Mucosa of rectum (tissue), 2 donors: Measurements from ENCODE around the gene BHMT2.

Experiments
- H3K27ac ChIP-seq, 2 donors: one replicate each; pipeline ENCODE4 v1.7.0; 2013; ENCODE audit warnings: inconsistent platforms in 2 of 2, low read depth in 2 of 2, low read length in 2 of 2
- H3K27me3 ChIP-seq, 2 donors: one replicate each; pipeline ENCODE4 v1.7.0; 2013; ENCODE audit warnings: low read length in 2 of 2; ENCODE audit not compliant: control insufficient read depth in 2 of 2, insufficient read depth in 2 of 2
- H3K36me3 ChIP-seq, 2 donors: one replicate each; pipeline ENCODE4 v1.7.0; 2013; ENCODE audit warnings: low read length in 2 of 2; ENCODE audit not compliant: control insufficient read depth in 2 of 2, insufficient read depth in 2 of 2
- H3K4me1 ChIP-seq, 2 donors: one replicate each; pipeline ENCODE4 v1.7.0; 2013; ENCODE audit warnings: low read length in 2 of 2, mild to moderate bottlenecking in 1 of 2; ENCODE audit not compliant: control insufficient read depth in 2 of 2, insufficient read depth in 2 of 2
- H3K4me3 ChIP-seq, 2 donors: one replicate each; pipeline ENCODE4 v1.7.0; 2013; ENCODE audit warnings: low read length in 2 of 2
- H3K9ac ChIP-seq, 2 donors: one replicate each; pipeline ENCODE4 v1.7.0; 2013; ENCODE audit warnings: low read length in 2 of 2, low read depth in 1 of 2, mild to moderate bottlenecking in 1 of 2
- H3K9me3 ChIP-seq, 2 donors: one replicate each; pipeline ENCODE4 v1.7.0; 2013; ENCODE audit warnings: low read length in 2 of 2; ENCODE audit not compliant: control insufficient read depth in 2 of 2
- donor health status: healthy.
- donor health status: Normal muscosa, but diverticular disease.

The BHMT2 gene

DNA sequence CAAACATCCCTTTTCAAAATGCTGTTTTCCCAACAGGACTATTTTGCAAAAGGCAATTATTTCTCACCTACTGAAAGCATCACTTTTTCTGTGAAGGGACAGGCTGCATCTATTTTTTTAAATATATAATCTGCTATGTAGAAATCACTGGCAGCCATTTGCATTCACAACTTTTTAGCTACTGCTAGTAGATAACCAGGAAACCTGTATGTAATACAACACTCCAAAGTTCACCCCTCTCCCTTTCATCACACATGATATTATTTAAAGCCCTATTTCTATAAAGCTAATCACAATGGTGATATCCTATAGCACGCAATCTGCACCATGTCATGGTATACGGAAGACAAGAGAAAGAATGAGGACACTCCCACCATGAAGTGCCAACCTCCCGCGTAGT lies 9.9 kb upstream of the BHMT2 start:
- Histone ChIP-seq H3K27me3 (no peaks in the 10 kb centered on the region), H3K9me3 (no peaks in the 10 kb centered on the region), H3K36me3 (no peaks in the 10 kb centered on the region), H3K4me3 (no peak overlapping the region), H3K27ac (no peak overlapping the region), H3K9ac (no peak overlapping the region), H3K4me1 (no peaks in the 10 kb centered on the region)

DNA sequence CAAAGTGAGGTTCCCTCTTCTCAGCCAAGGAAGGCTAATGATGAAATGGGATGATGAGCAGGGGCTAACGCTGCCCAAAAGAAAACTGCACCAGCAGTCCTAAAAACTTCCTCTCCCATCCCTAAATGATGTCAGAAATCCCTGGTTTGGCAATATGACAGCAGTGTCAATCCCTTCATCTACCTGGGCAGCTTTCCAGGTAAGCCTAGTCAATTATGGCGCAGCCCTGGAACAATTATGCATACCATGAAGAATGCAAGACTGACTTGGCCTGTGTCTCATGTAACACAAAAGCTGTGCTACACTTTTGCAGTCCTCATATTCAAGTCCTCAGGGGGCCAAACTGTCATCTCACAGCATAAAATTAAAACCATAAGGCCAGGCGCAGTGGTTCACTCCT lies 7.1 kb upstream of the BHMT2 start:
- Histone ChIP-seq H3K4me1 (no peaks in the 10 kb centered on the region), H3K27ac (no peak overlapping the region), H3K36me3 (no peaks in the 10 kb centered on the region), H3K9me3 (no peaks in the 10 kb centered on the region), H3K27me3 (no peaks in the 10 kb centered on the region), H3K4me3 (no peak overlapping the region), H3K9ac (no peak overlapping the region)

DNA sequence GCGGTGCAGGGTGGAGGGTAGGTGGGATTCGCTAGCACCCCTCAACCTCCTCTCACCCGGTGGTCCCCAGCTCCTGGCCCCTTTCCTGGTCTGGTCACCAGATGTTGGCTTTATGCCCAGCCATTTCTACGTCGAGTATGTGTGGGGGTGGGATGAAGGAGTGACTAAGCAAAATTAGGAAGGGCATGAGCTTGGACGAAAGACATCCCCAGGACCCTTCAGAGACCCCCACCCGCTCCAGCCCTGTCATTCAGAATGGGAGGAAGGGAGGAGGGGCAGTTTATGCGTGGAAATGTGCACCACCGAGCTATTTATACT lies 742 bp downstream of the BHMT2 start:
- no peak overlapping the region for H3K9ac ChIP-seq
- no peak overlapping the region for H3K27ac ChIP-seq
- H3K27me3 ChIP-seq = peaks cover 3 to 4% of the 10 kb centered on the region in 2 donors
- H3K4me3 ChIP-seq = peak overlapping the region; percentile 28 to 30
- no peaks in the 10 kb centered on the region for H3K36me3 ChIP-seq
- H3K9me3 ChIP-seq = no peaks in the 10 kb centered on the region
- no peaks in the 10 kb centered on the region for H3K4me1 ChIP-seq

DNA sequence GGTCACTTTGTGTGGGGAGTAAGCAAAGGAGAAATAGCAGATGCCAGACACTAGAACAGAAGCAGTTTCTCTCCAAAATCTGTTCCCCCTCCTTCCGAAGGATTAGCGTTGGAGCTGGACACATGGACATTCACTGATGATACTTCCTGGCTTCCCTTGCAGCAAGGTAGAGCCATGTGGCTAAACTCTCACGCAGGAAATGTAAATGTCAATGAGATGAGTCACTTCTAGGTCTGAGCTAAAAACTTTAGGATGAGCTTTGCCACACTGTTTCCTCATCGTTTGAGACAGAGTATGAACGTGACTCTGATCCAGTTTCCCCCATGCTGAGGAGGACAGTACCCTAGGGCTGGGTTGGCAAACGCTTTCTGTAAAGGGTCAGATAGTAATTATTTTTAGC lies 5.1 kb downstream of the BHMT2 start:
- H3K9me3 ChIP-seq = no peaks in the 10 kb centered on the region
- H3K27me3 ChIP-seq = peaks cover 2 to 4% of the 10 kb centered on the region in 2 donors
- no peak overlapping the region for H3K27ac ChIP-seq
- H3K9ac ChIP-seq = no peak overlapping the region
- H3K36me3 ChIP-seq = no peaks in the 10 kb centered on the region
- H3K4me3 ChIP-seq = no peak overlapping the region
- no peaks in the 10 kb centered on the region for H3K4me1 ChIP-seq

DNA sequence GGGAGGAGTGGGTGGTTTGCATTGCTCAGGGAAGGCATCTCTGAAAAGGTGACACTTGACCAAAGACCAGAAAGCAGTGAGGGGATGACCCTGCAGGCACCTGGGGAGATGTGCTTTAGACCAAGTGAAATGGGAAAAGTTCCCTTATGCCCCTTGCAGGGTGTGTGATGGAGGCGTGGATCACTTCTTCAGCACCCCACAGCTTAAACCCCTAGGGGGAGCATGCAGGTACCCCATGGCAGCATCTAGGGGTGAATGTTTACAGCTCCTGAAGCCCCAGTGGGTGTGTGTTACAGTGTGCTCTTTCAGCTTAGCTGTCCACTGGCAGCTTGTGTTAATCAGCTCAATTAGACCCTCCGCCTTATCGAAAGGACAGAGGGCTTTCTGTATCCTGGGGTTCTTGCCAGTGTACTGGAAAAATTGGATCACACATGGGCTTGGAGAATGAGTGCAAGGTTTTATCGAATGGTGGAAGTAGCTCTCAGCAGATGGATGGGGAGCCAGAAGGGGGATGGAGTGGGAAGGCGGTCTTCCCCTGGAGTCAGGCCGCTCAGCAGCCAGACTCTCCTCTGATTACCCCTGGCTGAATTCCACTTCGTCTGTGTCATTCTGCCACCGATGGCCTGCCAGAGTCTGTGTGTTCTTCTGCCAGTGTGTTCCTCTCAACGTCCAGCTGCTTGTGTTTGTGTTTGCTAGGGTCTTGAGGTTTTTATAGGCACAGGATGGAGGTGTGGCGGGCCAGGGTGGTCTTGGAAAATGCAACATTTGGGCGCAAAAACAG lies 6.3 kb downstream of the BHMT2 start:
- H3K9ac ChIP-seq = no peak overlapping the region
- peaks cover 0 to 4% of the 10 kb centered on the region in 2 donors for H3K27me3 ChIP-seq
- no peaks in the 10 kb centered on the region for H3K36me3 ChIP-seq
- no peak overlapping the region for H3K4me3 ChIP-seq
- H3K4me1 ChIP-seq = no peaks in the 10 kb centered on the region
- no peaks in the 10 kb centered on the region for H3K9me3 ChIP-seq
- H3K27ac ChIP-seq = no peak overlapping the region

DNA sequence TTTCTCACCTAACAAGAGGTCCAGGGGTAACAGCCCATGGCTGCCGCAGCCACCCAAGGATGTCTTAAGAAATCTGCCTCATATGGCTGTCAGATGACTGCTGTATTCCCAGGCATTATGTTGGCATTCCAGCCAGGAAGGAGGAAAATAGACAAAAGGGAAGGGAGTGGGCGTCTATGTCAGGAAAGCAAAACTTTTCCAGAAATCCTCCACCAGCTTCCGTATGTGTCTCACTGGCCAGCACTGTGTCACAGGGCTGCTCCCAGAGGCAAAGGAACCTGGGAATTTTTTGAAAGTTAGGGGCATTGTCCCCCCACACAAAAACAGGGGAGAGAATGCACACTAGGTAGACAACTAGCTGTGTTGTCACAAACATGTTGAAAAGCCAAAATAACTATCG lies 7.3 kb downstream of the BHMT2 start:
- no peaks in the 10 kb centered on the region for H3K36me3 ChIP-seq
- no peak overlapping the region for H3K27ac ChIP-seq
- H3K9me3 ChIP-seq = no peaks in the 10 kb centered on the region
- no peak overlapping the region for H3K4me3 ChIP-seq
- H3K4me1 ChIP-seq = no peaks in the 10 kb centered on the region
- no peaks in the 10 kb centered on the region for H3K27me3 ChIP-seq
- H3K9ac ChIP-seq = no peak overlapping the region

DNA sequence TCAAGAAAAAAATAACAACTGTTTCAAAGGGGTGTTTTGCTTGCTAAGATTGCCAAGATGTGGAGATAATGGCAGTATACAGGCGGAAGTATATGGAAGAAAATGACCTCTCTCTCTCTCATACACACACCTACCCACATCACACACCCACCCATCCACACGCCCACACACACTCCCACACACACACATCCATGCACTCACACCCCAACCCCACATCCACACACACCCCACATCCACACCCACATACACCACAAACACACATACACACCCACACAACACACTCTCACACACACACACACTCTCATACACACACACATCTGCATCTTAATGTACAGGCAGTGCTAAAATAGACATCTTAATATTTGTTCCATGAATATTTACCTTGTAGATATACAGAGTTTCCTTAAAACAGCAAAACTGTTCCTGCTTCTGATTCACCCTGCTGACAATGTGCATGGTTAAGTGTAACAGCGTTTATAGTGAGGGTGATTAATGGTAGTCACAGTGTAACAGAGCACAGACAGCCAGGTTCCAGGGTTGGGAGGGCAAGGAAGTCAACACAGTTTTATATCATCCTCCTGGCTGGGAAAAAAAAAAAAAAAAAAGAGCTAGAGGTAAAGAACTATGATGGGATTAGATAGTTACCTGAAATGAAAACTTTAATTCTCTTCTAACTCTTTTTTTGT lies 8.3 kb downstream of the BHMT2 start:
- no peak overlapping the region for H3K27ac ChIP-seq
- H3K4me1 ChIP-seq = no peaks in the 10 kb centered on the region
- no peaks in the 10 kb centered on the region for H3K36me3 ChIP-seq
- no peaks in the 10 kb centered on the region for H3K27me3 ChIP-seq
- no peak overlapping the region for H3K9ac ChIP-seq
- H3K9me3 ChIP-seq = no peaks in the 10 kb centered on the region
- no peak overlapping the region for H3K4me3 ChIP-seq

DNA sequence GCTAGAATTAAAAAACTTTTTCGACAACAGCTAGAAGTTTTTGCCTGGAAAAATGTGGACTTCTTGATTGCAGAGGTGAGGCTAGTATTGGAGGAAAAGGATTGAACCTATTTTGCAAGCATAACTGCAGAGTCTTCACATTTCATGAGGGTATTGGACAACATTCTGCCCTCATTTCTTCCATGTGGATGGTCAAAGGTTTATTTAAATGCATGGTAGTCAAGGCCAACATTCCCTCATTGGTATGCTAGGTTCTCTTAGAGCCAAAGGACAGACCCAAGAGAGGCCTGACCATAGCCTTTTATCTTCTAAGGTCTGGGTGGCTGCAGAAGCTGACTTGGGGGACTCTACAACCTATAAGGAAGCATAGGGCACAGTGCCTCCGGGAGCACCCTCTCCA lies 11.2 kb downstream of the BHMT2 start:
- no peak overlapping the region for H3K4me3 ChIP-seq
- H3K9me3 ChIP-seq = no peaks in the 10 kb centered on the region
- H3K9ac ChIP-seq = no peak overlapping the region
- H3K36me3 ChIP-seq = no peaks in the 10 kb centered on the region
- no peaks in the 10 kb centered on the region for H3K27me3 ChIP-seq
- no peak overlapping the region for H3K27ac ChIP-seq
- no peaks in the 10 kb centered on the region for H3K4me1 ChIP-seq

DNA sequence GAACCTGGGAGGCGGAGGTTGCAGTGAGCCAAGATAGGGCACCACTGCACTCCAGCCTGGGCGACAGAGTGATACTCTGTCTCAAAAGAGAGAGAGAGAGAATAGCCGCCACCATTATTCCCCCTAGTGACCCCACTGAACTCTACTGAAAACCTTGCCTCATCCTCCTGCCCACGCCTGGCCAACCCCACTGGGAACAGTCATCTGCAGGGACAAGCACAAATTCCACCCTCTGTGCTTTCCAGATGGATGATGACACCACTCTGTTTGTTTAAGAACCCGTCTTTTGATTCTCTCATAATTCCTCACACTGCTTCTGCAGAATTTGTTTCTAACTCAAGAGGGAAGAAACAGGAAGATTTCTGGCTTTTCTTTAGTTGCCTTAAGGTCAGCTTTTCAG lies 12.2 kb downstream of the BHMT2 start:
- Histone ChIP-seq H3K36me3 (no peaks in the 10 kb centered on the region), H3K27ac (no peak overlapping the region), H3K4me3 (no peak overlapping the region), H3K9ac (no peak overlapping the region), H3K27me3 (no peaks in the 10 kb centered on the region), H3K9me3 (no peaks in the 10 kb centered on the region), H3K4me1 (no peaks in the 10 kb centered on the region)

DNA sequence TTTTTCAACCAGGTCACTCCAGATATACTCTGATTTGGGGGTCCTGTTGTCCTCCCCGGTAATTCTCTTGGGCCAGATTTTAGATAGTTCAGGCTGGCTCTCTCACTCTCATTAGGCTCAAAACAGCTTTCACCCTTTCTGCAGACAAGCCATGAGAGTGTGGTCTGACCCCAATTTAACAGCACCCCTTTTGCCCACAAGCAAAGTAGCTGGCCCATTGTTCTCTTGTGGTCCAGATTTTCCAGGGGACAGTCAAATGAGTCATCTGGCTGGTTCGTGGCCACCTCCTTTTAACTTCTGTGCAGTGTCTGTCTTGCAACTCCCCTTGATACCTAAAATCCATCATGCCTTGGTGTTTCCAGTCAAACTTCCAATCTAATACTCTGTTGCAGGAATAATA lies 16.5 kb downstream of the BHMT2 start:
- Histone ChIP-seq H3K4me1 (no peaks in the 10 kb centered on the region), H3K4me3 (no peak overlapping the region), H3K36me3 (no peaks in the 10 kb centered on the region), H3K27ac (no peak overlapping the region), H3K9me3 (no peaks in the 10 kb centered on the region), H3K9ac (no peak overlapping the region), H3K27me3 (no peaks in the 10 kb centered on the region)
